SH-SY5Y (cell line): Measurements from ENCODE around the gene SPPL2B.

Experiments
- GATA2 ChIP-seq: IDR thresholded peaks from 2 replicates; pipeline ENCODE4 v1.6.1; 2011; ENCODE audit warnings: mild to moderate bottlenecking, low read depth, low read length
- GATA3 ChIP-seq: IDR thresholded peaks from 2 replicates; pipeline ENCODE4 v1.6.1; 2011; ENCODE audit warnings: low read depth, mild to moderate bottlenecking, low read length, moderate library complexity

GRCh38 chr19:2372076-2372612 lies 43.7 kb downstream of the SPPL2B start:
- no peak for TF ChIP-seq GATA2
- TF ChIP-seq GATA3: no peak
